Measurements from ENCODE around the gene OR2L8. TPM values are rescaled to one million over a fixed set of nuclear protein-coding genes. Genes with fewer than 3 reads are reported as not detected.

The OR2L8 gene
- polyA plus RNA-seq, 3 donors, result not detected

GRCh38 chr1:247905181-247905580, 43.5 kb upstream of the OR2L8 start:
- Histone ChIP-seq H3K4me1 (ENCODE audit: control insufficient read depth in 1 of 2, insufficient read depth in 2 of 2, low read length in 2 of 2) (peaks cover 0 to 4% of the 10 kb centered on the region in 2 donors), H3K79me2 (ENCODE audit: insufficient read depth, low read length) (no peaks in the 10 kb centered on the region), H3K27me3 (ENCODE audit: control insufficient read depth in 2 of 2, insufficient read depth in 2 of 2, low read length in 2 of 2) (no peaks in the 10 kb centered on the region), H3K4me2 (replicated peaks; ENCODE audit: extremely low read depth, low read length, poor library complexity, severe bottlenecking) (no peak overlapping the region), H3K27ac (ENCODE audit: low read depth in 1 of 2, low read length in 2 of 2) (no peak overlapping the region), H3K9me3 (replicated peaks in 1 of 2; ENCODE audit: control insufficient read depth in 1 of 2, insufficient read depth in 1 of 2, low read length in 2 of 2) (no peaks in the 10 kb centered on the region), H3K36me3 (replicated peaks in 1 of 2; ENCODE audit: control insufficient read depth in 1 of 2, insufficient read depth in 2 of 2, low read length in 2 of 2) (no peaks in the 10 kb centered on the region), H4K20me1 (ENCODE audit: insufficient read depth, low read length) (no peaks in the 10 kb centered on the region), H3K4me3 (replicated peaks in 1 of 3; ENCODE audit: low read depth in 2 of 3, low read length in 3 of 3) (no peak overlapping the region), H2AFZ (ENCODE audit: insufficient read depth, low read depth, low read length, poor library complexity, severe bottlenecking) (no peak overlapping the region), H3K9ac (ENCODE audit: insufficient read depth, low read length, poor library complexity, severe bottlenecking) (no peak overlapping the region)
- H3K9me3 Mint-ChIP-seq, result peaks cover 3 to 23% (median 8%) of the 10 kb centered on the region in 7 donors
- peaks cover 0 to 3% (median 2%) of the 10 kb centered on the region in 3 donors for H3K27me3 Mint-ChIP-seq (ENCODE audit: low read depth in 3 of 3)
- no peak for TF ChIP-seq CTCF (IDR thresholded peaks at IDR 0.05)
- H3K36me3 Mint-ChIP-seq, result no peaks in the 10 kb centered on the region
- no peak overlapping the region for H3K27ac Mint-ChIP-seq
- H3K4me1 Mint-ChIP-seq, result peaks cover 27% of the 10 kb centered on the region
- 75% methylated on average over 8 of the region's 13 CpGs for WGBS (ENCODE audit: insufficient coverage)
- intact Hi-C loops (cut with micrococcal nuclease), result no loop called here
- DNase-seq, result no peak
- peak overlapping the region; percentile 64 to 82 for H3K4me3 Mint-ChIP-seq

- Mint-ChIP-seq H3K27ac (peak overlapping the region; percentile 50 to 90 (median 82)), H3K4me3 (peak overlapping the region; percentile 87 to 96), H3K4me1 (peaks cover 27% of the 10 kb centered on the region), H3K27me3 (ENCODE audit: low read depth in 3 of 3) (peaks cover 0 to 3% (median 2%) of the 10 kb centered on the region in 3 donors), H3K9me3 (peaks cover 3 to 23% (median 8%) of the 10 kb centered on the region in 7 donors), H3K36me3 (no peaks in the 10 kb centered on the region)
- peak overlapping the region in 1 of 2 donors; percentile 64 for H3K27ac ChIP-seq (ENCODE audit: low read depth in 1 of 2, low read length in 2 of 2)
- intact Hi-C loops (cut with micrococcal nuclease), result no loop called here
- peaks cover 0 to 4% of the 10 kb centered on the region in 2 donors for H3K4me1 ChIP-seq (ENCODE audit: control insufficient read depth in 1 of 2, insufficient read depth in 2 of 2, low read length in 2 of 2)
- 5% methylated on average over 4 of the region's 9 CpGs for WGBS (ENCODE audit: insufficient coverage)
- peak overlapping the region; percentile 76 for H2AFZ ChIP-seq (ENCODE audit: insufficient read depth, low read depth, low read length, poor library complexity, severe bottlenecking)
- no peaks in the 10 kb centered on the region for H4K20me1 ChIP-seq (ENCODE audit: insufficient read depth, low read length)
- no peak for DNase-seq
- H3K4me3 ChIP-seq (replicated peaks in 1 of 3; ENCODE audit: low read depth in 2 of 3, low read length in 3 of 3), result peak overlapping the region; percentile 46 to 89 (median 75)
- no peak for TF ChIP-seq CTCF (IDR thresholded peaks at IDR 0.05)
- H3K79me2 ChIP-seq (ENCODE audit: insufficient read depth, low read length), result no peaks in the 10 kb centered on the region
- peak overlapping the region; percentile 73 for H3K4me2 ChIP-seq (replicated peaks; ENCODE audit: extremely low read depth, low read length, poor library complexity, severe bottlenecking)
- H3K9ac ChIP-seq (ENCODE audit: insufficient read depth, low read length, poor library complexity, severe bottlenecking), result peak overlapping the region; percentile 51
- H3K27me3 ChIP-seq (ENCODE audit: control insufficient read depth in 2 of 2, insufficient read depth in 2 of 2, low read length in 2 of 2), result no peaks in the 10 kb centered on the region
- no peaks in the 10 kb centered on the region for H3K36me3 ChIP-seq (replicated peaks in 1 of 2; ENCODE audit: control insufficient read depth in 1 of 2, insufficient read depth in 2 of 2, low read length in 2 of 2)
- H3K9me3 ChIP-seq (replicated peaks in 1 of 2; ENCODE audit: control insufficient read depth in 1 of 2, insufficient read depth in 1 of 2, low read length in 2 of 2), result no peaks in the 10 kb centered on the region
Observed at GRCh38 chr1:247905910-247906503, 42.7 kb upstream of the OR2L8 start.
